ENCODE results near the gene HIVEP3.

Gene HIVEP3

GRCh38 chr1:41660570-41661427 is 257.9 kb downstream of the HIVEP3 start:
- Histone ChIP-seq H3K4me3 (peak overlapping the region; percentile 87), H3K9ac (ENCODE audit: insufficient read length) (no peak overlapping the region), H3K9me3 (ENCODE audit: low read depth, low read length) (no peaks in the 10 kb centered on the region), H3K27ac (no peak overlapping the region), H3K36me3 (ENCODE audit: insufficient read depth, low read length) (no peaks in the 10 kb centered on the region)
- TF ChIP-seq POLR2AphosphoS5 (IDR thresholded peaks at IDR 0.05; ENCODE audit: borderline replicate concordance, low read depth, low read length) (no peak), EZH2 (IDR thresholded peaks at IDR 0.05) (no peak), FOXP2 (optimal IDR thresholded peaks at IDR 0.05; ENCODE audit: control extremely low read depth, extremely low read length, insufficient read depth) (no peak)
- DNase-seq (ENCODE audit: low read depth, low spot score): no peak

- DNase-seq (ENCODE audit: low read depth, low spot score): no peak
- Histone ChIP-seq H3K36me3 (ENCODE audit: insufficient read depth, low read length) (no peaks in the 10 kb centered on the region), H3K4me3 (no peak overlapping the region), H3K9me3 (ENCODE audit: low read depth, low read length) (no peaks in the 10 kb centered on the region), H3K27ac (no peak overlapping the region), H3K9ac (ENCODE audit: insufficient read length) (no peak overlapping the region)
- no peak for TF ChIP-seq EZH2 (IDR thresholded peaks at IDR 0.05)
Observed at GRCh38 chr1:41659903-41660302, 258.8 kb downstream of the HIVEP3 start.

- Histone ChIP-seq H3K4me3 (peak overlapping the region; percentile 18; the same call in 1 of the 2 replicates), H3K36me3 (ENCODE audit: insufficient read depth, low read length) (no peaks in the 10 kb centered on the region), H3K27ac (no peak overlapping the region), H3K9me3 (ENCODE audit: low read depth, low read length) (no peaks in the 10 kb centered on the region), H3K9ac (ENCODE audit: insufficient read length) (no peak overlapping the region)
- TF ChIP-seq EZH2 (IDR thresholded peaks at IDR 0.05): no peak
- TF ChIP-seq FOXP2 (optimal IDR thresholded peaks at IDR 0.05; ENCODE audit: control extremely low read depth, extremely low read length, insufficient read depth): no peak
- TF ChIP-seq POLR2AphosphoS5 (IDR thresholded peaks at IDR 0.05; ENCODE audit: borderline replicate concordance, low read depth, low read length): no peak
- DNase-seq (ENCODE audit: low read depth, low spot score): no peak
Observed at GRCh38 chr1:41659159-41659495, 259.6 kb downstream of the HIVEP3 start.

GRCh38 chr1:41658431-41659158 is 260.1 kb downstream of the HIVEP3 start:
- no peak for DNase-seq (ENCODE audit: low read depth, low spot score)
- H3K4me3 ChIP-seq: peak overlapping the region; percentile 18; the same call in 1 of the 2 replicates
- H3K9ac ChIP-seq (ENCODE audit: insufficient read length): no peak overlapping the region
- H3K27ac ChIP-seq: no peak overlapping the region
- H3K36me3 ChIP-seq (ENCODE audit: insufficient read depth, low read length): no peaks in the 10 kb centered on the region
- no peak for TF ChIP-seq POLR2AphosphoS5 (IDR thresholded peaks at IDR 0.05; ENCODE audit: borderline replicate concordance, low read depth, low read length)
- TF ChIP-seq FOXP2 (optimal IDR thresholded peaks at IDR 0.05; ENCODE audit: control extremely low read depth, extremely low read length, insufficient read depth): no peak
- TF ChIP-seq EZH2 (IDR thresholded peaks at IDR 0.05): no peak
- no peaks in the 10 kb centered on the region for H3K9me3 ChIP-seq (ENCODE audit: low read depth, low read length)

GRCh38 chr1:41657679-41658295 is 260.9 kb downstream of the HIVEP3 start:
- H3K36me3 ChIP-seq (ENCODE audit: insufficient read depth, low read length): no peaks in the 10 kb centered on the region
- H3K9me3 ChIP-seq (ENCODE audit: low read depth, low read length): no peaks in the 10 kb centered on the region
- no peak overlapping the region for H3K27ac ChIP-seq
- no peak overlapping the region for H3K4me3 ChIP-seq
- no peak for DNase-seq (ENCODE audit: low read depth, low spot score)
- no peak overlapping the region for H3K9ac ChIP-seq (ENCODE audit: insufficient read length)
- TF ChIP-seq FOXP2 (optimal IDR thresholded peaks at IDR 0.05; ENCODE audit: control extremely low read depth, extremely low read length, insufficient read depth) (no peak), EZH2 (IDR thresholded peaks at IDR 0.05) (no peak), POLR2AphosphoS5 (IDR thresholded peaks at IDR 0.05; ENCODE audit: borderline replicate concordance, low read depth, low read length) (no peak)

GRCh38 chr1:41656825-41657500 is 261.8 kb downstream of the HIVEP3 start:
- no peak overlapping the region for H3K4me3 ChIP-seq
- TF ChIP-seq FOXP2 (optimal IDR thresholded peaks at IDR 0.05; ENCODE audit: control extremely low read depth, extremely low read length, insufficient read depth): no peak
- no peak for TF ChIP-seq EZH2 (IDR thresholded peaks at IDR 0.05)
- no peak for TF ChIP-seq POLR2AphosphoS5 (IDR thresholded peaks at IDR 0.05; ENCODE audit: borderline replicate concordance, low read depth, low read length)
- DNase-seq (ENCODE audit: low read depth, low spot score): no peak
- H3K9ac ChIP-seq (ENCODE audit: insufficient read length): no peak overlapping the region
- H3K9me3 ChIP-seq (ENCODE audit: low read depth, low read length): no peaks in the 10 kb centered on the region
- H3K27ac ChIP-seq: no peak overlapping the region
- no peaks in the 10 kb centered on the region for H3K36me3 ChIP-seq (ENCODE audit: insufficient read depth, low read length)

- Histone ChIP-seq H3K27ac (no peak overlapping the region), H3K9ac (ENCODE audit: insufficient read length) (no peak overlapping the region), H3K36me3 (ENCODE audit: insufficient read depth, low read length) (no peaks in the 10 kb centered on the region), H3K4me3 (no peak overlapping the region), H3K9me3 (ENCODE audit: low read depth, low read length) (no peaks in the 10 kb centered on the region)
- TF ChIP-seq EZH2 (IDR thresholded peaks at IDR 0.05) (no peak), FOXP2 (optimal IDR thresholded peaks at IDR 0.05; ENCODE audit: control extremely low read depth, extremely low read length, insufficient read depth) (no peak), POLR2AphosphoS5 (IDR thresholded peaks at IDR 0.05; ENCODE audit: borderline replicate concordance, low read depth, low read length) (no peak)
- DNase-seq (ENCODE audit: low read depth, low spot score): no peak
Observed at GRCh38 chr1:41656068-41656467, 262.7 kb downstream of the HIVEP3 start.

GRCh38 chr1:41655632-41656031 is 263.1 kb downstream of the HIVEP3 start:
- no peaks in the 10 kb centered on the region for H3K9me3 ChIP-seq (ENCODE audit: low read depth, low read length)
- H3K4me3 ChIP-seq: no peak overlapping the region
- TF ChIP-seq FOXP2 (optimal IDR thresholded peaks at IDR 0.05; ENCODE audit: control extremely low read depth, extremely low read length, insufficient read depth): no peak
- no peak for TF ChIP-seq POLR2AphosphoS5 (IDR thresholded peaks at IDR 0.05; ENCODE audit: borderline replicate concordance, low read depth, low read length)
- TF ChIP-seq EZH2 (IDR thresholded peaks at IDR 0.05): no peak
- H3K36me3 ChIP-seq (ENCODE audit: insufficient read depth, low read length): no peaks in the 10 kb centered on the region
- H3K27ac ChIP-seq: no peak overlapping the region
- no peak overlapping the region for H3K9ac ChIP-seq (ENCODE audit: insufficient read length)
- no peak for DNase-seq (ENCODE audit: low read depth, low spot score)
